Endothelial cell of umbilical vein (primary cell): ENCODE results near the gene PTPRE. TPM values are rescaled to one million over a fixed set of nuclear protein-coding genes. Genes with fewer than 3 reads are reported as not detected.

ENCODE experiments used
- BruUV-seq: library from RNA; stranded (reverse); fragments of 400-500 nt; replicated peaks from 2 replicates; lab custom pipeline; 2021; lab: Mats Ljungman, UMichigan
- CTCF ChIA-PET: fragments of 300-600, 350-600 bp; sonication (Branson Sonifier 250); formaldehyde crosslinking; loops from one replicate; lab custom pipeline; 2021; ENCODE audit warnings: antibody characterized with exemption, inconsistent platforms; lab: Charles Lee
- POLR2A ChIA-PET: fragments of 300-600, 350-600 bp; sonication (Branson Sonifier 250); formaldehyde crosslinking; loops from one replicate; lab custom pipeline; 2021; ENCODE audit warnings: antibody characterized with exemption, inconsistent platforms; lab: Charles Lee
- DNase-seq: peaks from one replicate; pipeline ENCODE4 v3.0.0-alpha.2; 2011; ENCODE audit warnings: low read depth, low spot score
- FAIRE-seq: peaks from 2 replicates; lab custom pipeline; 2011; peaks lifted over from hg19 to GRCh38; lab: Jason Lieb, UNC
- H2AFZ ChIP-seq: 2 replicates; pipeline ENCODE4 v1.6.0; 2012; ENCODE audit warnings: low read depth, low read length, control low read depth, inconsistent platforms
- H3K27ac ChIP-seq: 2 replicates; pipeline ENCODE4 v1.5.1; 2011; ENCODE audit warnings: low read depth, mild to moderate bottlenecking, control low read depth, low read length, moderate library complexity; ENCODE audit not compliant: insufficient read depth
- H3K27me3 ChIP-seq, 2 experiments: 2 replicates each; pipeline versions ENCODE4 v1.6.0 to v1.6.1; 2011; ENCODE audit warnings: low read length in 2 of 2, mixed read lengths in 1 of 2; ENCODE audit not compliant: control insufficient read depth in 2 of 2, insufficient read depth in 2 of 2
- H3K36me3 ChIP-seq, 2 experiments: 2 replicates in 1 of 2; 3 replicates in 1 of 2; pipeline ENCODE4 v1.5.1; 2011; ENCODE audit warnings: low read length in 2 of 2, mild to moderate bottlenecking in 1 of 2, moderate library complexity in 1 of 2; ENCODE audit not compliant: control insufficient read depth in 2 of 2, insufficient read depth in 2 of 2; ENCODE audit errors: extremely low read depth in 1 of 2
- H3K4me1 ChIP-seq: 3 replicates; pipeline ENCODE4 v1.5.1; 2011; ENCODE audit warnings: mild to moderate bottlenecking, low read length; ENCODE audit not compliant: control insufficient read depth, insufficient read depth; ENCODE audit errors: extremely low read depth
- H3K4me2 ChIP-seq: 2 replicates; pipeline ENCODE4 v1.6.1; 2011; ENCODE audit warnings: low read length, control low read depth, mixed read lengths; ENCODE audit not compliant: insufficient read depth
- H3K4me3 ChIP-seq, 3 experiments: fragments of 200-600 bp in 1 of 3; sonication (generic), shearing (Covaris generic) in 1 of 3; replicated peaks in 1 of 3; 2 replicates each; pipeline ENCODE4 v1.5.1; 2011 to 2016; ENCODE audit warnings: control low read depth in 3 of 3, low read length in 3 of 3, mild to moderate bottlenecking in 2 of 3, inconsistent platforms in 1 of 3, low read depth in 1 of 3, moderate library complexity in 1 of 3; ENCODE audit not compliant: insufficient read depth in 1 of 3
- H3K79me2 ChIP-seq: 2 replicates; pipeline ENCODE4 v1.6.0; 2012; ENCODE audit warnings: low read length, inconsistent platforms; ENCODE audit not compliant: control insufficient read depth, insufficient read depth
- H3K9ac ChIP-seq: replicated peaks from 2 replicates; pipeline ENCODE3; 2011; ENCODE audit warnings: low read length, control low read depth; ENCODE audit not compliant: insufficient read depth; ENCODE audit errors: extremely low read depth
- H3K9me1 ChIP-seq: replicated peaks from 3 replicates; pipeline ENCODE4 v1.6.0; 2011; ENCODE audit warnings: mild to moderate bottlenecking, low read length; ENCODE audit not compliant: control insufficient read depth, insufficient read depth; ENCODE audit errors: extremely low read depth
- H3K9me3 ChIP-seq: replicated peaks from 2 replicates; pipeline ENCODE4 v1.5.1; 2012; ENCODE audit warnings: low read length, inconsistent platforms; ENCODE audit not compliant: control insufficient read depth, insufficient read depth
- H4K20me1 ChIP-seq: replicated peaks from 2 replicates; pipeline ENCODE3; 2011; ENCODE audit warnings: mild to moderate bottlenecking, low read length; ENCODE audit not compliant: control insufficient read depth, insufficient read depth; ENCODE audit errors: extremely low read depth
- CTCF ChIP-seq, 2 donors: IDR thresholded peaks; 1 replicate in 1 of 2; 2 replicates in 1 of 2; pipeline ENCODE4 v1.5.1; 2011; ENCODE audit warnings: low read length in 2 of 2, mild to moderate bottlenecking in 2 of 2, moderate library complexity in 2 of 2, control low read depth in 1 of 2, inconsistent platforms in 1 of 2, low read depth in 1 of 2; ENCODE audit not compliant: insufficient read depth in 1 of 2; ENCODE audit errors: extremely low read depth in 1 of 2
- EZH2 ChIP-seq: IDR thresholded peaks from 2 replicates; pipeline ENCODE4 v1.6.1; 2012; ENCODE audit warnings: borderline replicate concordance, low read depth, mild to moderate bottlenecking, moderate library complexity, low read length, inconsistent platforms; ENCODE audit not compliant: severe bottlenecking
- FOS ChIP-seq: IDR thresholded peaks from 2 replicates; pipeline ENCODE4 v1.6.1; 2011; ENCODE audit warnings: mild to moderate bottlenecking, low read length, moderate library complexity, borderline replicate concordance; ENCODE audit not compliant: insufficient read depth
- GATA2 ChIP-seq: IDR thresholded peaks from 2 replicates; pipeline ENCODE4 v1.7.0; 2011; ENCODE audit warnings: low read depth, mild to moderate bottlenecking, moderate library complexity, mixed read lengths, low read length; ENCODE audit not compliant: insufficient read length, insufficient read depth
- JUN ChIP-seq: IDR thresholded peaks from 2 replicates; pipeline ENCODE4 v1.6.1; 2011; ENCODE audit warnings: borderline replicate concordance, low read depth; ENCODE audit not compliant: insufficient read length, insufficient read depth
- MYC ChIP-seq: IDR thresholded peaks from one replicate; pipeline ENCODE4 v1.6.1; 2011; ENCODE audit warnings: mild to moderate bottlenecking, low read depth, low read length
- POLR2A ChIP-seq: IDR thresholded peaks from 2 replicates; pipeline ENCODE4 v1.6.1; 2012; ENCODE audit warnings: low read depth, mild to moderate bottlenecking, control low read depth, low read length
- POLR2AphosphoS5 ChIP-seq: IDR thresholded peaks from 2 replicates; pipeline ENCODE4 v1.6.1; 2012; ENCODE audit warnings: low read depth, mild to moderate bottlenecking, control low read depth, low read length, moderate library complexity; ENCODE audit not compliant: insufficient read depth
- dilution Hi-C: fragments of 300-500 bp; cut with MboI; formaldehyde crosslinking; loops from one replicate; pipeline ENCODE4 v1.15.0; 2019; ENCODE audit warnings: low sequenced_read_pairs; ENCODE audit not compliant: extremely low pct_ligation_motif_present
- intact Hi-C: fragments of 100-400 bp; cut with micrococcal nuclease; formaldehyde crosslinking; loops from one replicate; pipeline ENCODE4 v1.10.0; 2022
- polyA plus RNA-seq, 4 experiments: library from polyadenylated mRNA; depleted of rRNA in 3 of 4; stranded (reverse) in 3 of 4; unstranded in 1 of 4; fragments of >200 nt; gene quantifications; 2 replicates each; pipeline versions ENCODE4 v1.2.1 to v1.2.3, GENCODE V29; 2011 to 2012; ENCODE audit warnings: missing spikeins in 1 of 4
- total RNA-seq: library from RNA; stranded (reverse); gene quantifications from 2 replicates; pipeline ENCODE4 v1.2.3, GENCODE V29; 2021
- TF ChIP-seq, protein P1 (sequence below): IDR thresholded peaks from 2 replicates; pipeline ENCODE4 v1.6.1; 2011; ENCODE audit not compliant: insufficient read depth, insufficient read length

The PTPRE gene
- total and polyA plus RNA-seq, 2 donors (not counting 3 experiments of a cell fraction or from before 2014, with no cell fraction given) = 37.3 to 116 TPM

GRCh38 chr10:127997271-127997670 is 90.4 kb downstream of the PTPRE start:
- Histone ChIP-seq H3K27me3 (no peaks in the 10 kb centered on the region), H3K9me1 (no peaks in the 10 kb centered on the region), H3K4me1 (peaks cover 39% of the 10 kb centered on the region), H3K9ac (no peak overlapping the region), H3K4me2 (no peak overlapping the region), H4K20me1 (no peaks in the 10 kb centered on the region), H2AFZ (no peak overlapping the region), H3K27ac (peak overlapping the region; percentile 3), H3K4me3 (no peak overlapping the region), H3K9me3 (no peaks in the 10 kb centered on the region), H3K36me3 (peaks cover 0 to 17% of the 10 kb centered on the region in 2 experiments), H3K79me2 (peaks cover 100% of the 10 kb centered on the region)
- intact Hi-C loops = no loop called here
- ChIA-PET POLR2A (no interaction called here), CTCF (interaction anchor here (0.6 to 1.7 kb wide), 2 partner anchors 10 to 12 kb away, joined by 3 to 4 read pairs; no protein-coding TSS in a partner anchor)
- DNase-seq (peak; percentile 45), FAIRE-seq (peak; percentile 42)
- dilution Hi-C loops = no loop called here
- BruUV-seq = no TSS peak
- TF ChIP-seq EZH2 = no peak
- no peak for TF ChIP-seq FOS
- no peak for TF ChIP-seq POLR2AphosphoS5
- no peak for TF ChIP-seq MYC

- Histone ChIP-seq H4K20me1 (no peaks in the 10 kb centered on the region), H3K27me3 (no peaks in the 10 kb centered on the region), H3K36me3 (peaks cover 0 to 19% of the 10 kb centered on the region in 2 experiments), H3K9ac (no peak overlapping the region), H3K4me3 (no peak overlapping the region), H3K79me2 (peaks cover 98% of the 10 kb centered on the region), H3K9me3 (no peaks in the 10 kb centered on the region), H3K27ac (no peak overlapping the region), H3K4me2 (no peak overlapping the region), H3K4me1 (peaks cover 33% of the 10 kb centered on the region), H3K9me1 (no peaks in the 10 kb centered on the region), H2AFZ (no peak overlapping the region)
- intact Hi-C loops = no loop called here
- DNase-seq (no peak), FAIRE-seq (no peak)
- CTCF ChIA-PET = interaction anchor here (1.7 kb wide), 1 partner anchor 11 kb away, joined by 4 read pairs; no protein-coding TSS in a partner anchor
- POLR2A ChIA-PET = no interaction called here
- TF ChIP-seq, protein P1, sequence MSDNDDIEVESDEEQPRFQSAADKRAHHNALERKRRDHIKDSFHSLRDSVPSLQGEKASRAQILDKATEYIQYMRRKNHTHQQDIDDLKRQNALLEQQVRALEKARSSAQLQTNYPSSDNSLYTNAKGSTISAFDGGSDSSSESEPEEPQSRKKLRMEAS = no peak
- TF ChIP-seq FOS = no peak
- no peak for TF ChIP-seq GATA2
- TF ChIP-seq JUN = no peak
- TF ChIP-seq POLR2A = no peak
- TF ChIP-seq CTCF (IDR thresholded peaks at IDR 0.05; ENCODE audit: extremely low read depth in 1 of 2, insufficient read depth in 1 of 2, low read depth in 1 of 2, low read length in 2 of 2) = no peak
- no peak for TF ChIP-seq EZH2
- TF ChIP-seq MYC = no peak
- TF ChIP-seq POLR2AphosphoS5 = no peak
- dilution Hi-C loops = no loop called here
- BruUV-seq = no TSS peak
These were observed 91.0 kb downstream of the PTPRE start for GRCh38 chr10:127997937-127998336.
